WTC11 (cell line): ENCODE results near the gene SREBF1. TPM values are rescaled to one million over a fixed set of nuclear protein-coding genes. Genes with fewer than 3 reads are reported as not detected.

ENCODE experiments used
- ATAC-seq: fragments of 200-7000 bp; cut with Tn5 transposase; 2 replicates; pipeline ENCODE4 v1.10.0; 2021; ENCODE audit warnings: mild to moderate bottlenecking, moderate library complexity
- CTCF ChIA-PET: fragments of 300-600 bp; sonication (Branson Sonifier 250); formaldehyde crosslinking; loops from one replicate; lab custom pipeline; 2021; ENCODE audit warnings: antibody characterized with exemption; lab: Charles Lee
- POLR2A ChIA-PET: fragments of 350-600 bp; sonication (Branson Sonifier 250); formaldehyde crosslinking; loops from one replicate; lab custom pipeline; 2021; ENCODE audit warnings: antibody characterized with exemption; lab: Charles Lee
- DNase-seq: peaks from one replicate; pipeline ENCODE4 v3.0.0; 2021; ENCODE audit warnings: low spot score
- H3K27ac Mint-ChIP-seq: 2 replicates; pipeline ENCODE4 v1.8.0; 2021; ENCODE audit warnings: mixed read lengths
- H3K27me3 Mint-ChIP-seq: 2 replicates; pipeline ENCODE4 v1.8.0; 2021; ENCODE audit warnings: low read depth, mild to moderate bottlenecking, moderate library complexity, mixed read lengths
- H3K36me3 Mint-ChIP-seq: 2 replicates; pipeline ENCODE4 v1.8.0; 2021; ENCODE audit warnings: mixed read lengths
- H3K4me1 Mint-ChIP-seq: 2 replicates; pipeline ENCODE4 v1.8.0; 2022; ENCODE audit warnings: mixed read lengths
- H3K4me3 Mint-ChIP-seq: 2 replicates; pipeline ENCODE4 v1.8.0; 2021; ENCODE audit warnings: mild to moderate bottlenecking, moderate library complexity, mixed read lengths
- H3K9me3 Mint-ChIP-seq: 2 replicates; pipeline ENCODE4 v1.8.0; 2021; ENCODE audit warnings: mixed read lengths
- AFF4 ChIP-seq: sonication (generic); formaldehyde crosslinking; IDR thresholded peaks from 2 replicates; pipeline ENCODE4 v1.8.1; 2023; ENCODE audit warnings: mild to moderate bottlenecking, missing genetic modification reagents, borderline replicate concordance
- CDX4 ChIP-seq: fragments of 250-450 bp; sonication (Bioruptor Pico); IDR thresholded peaks from 2 replicates; pipeline ENCODE4 v1.9.0; 2021; ENCODE audit warnings: moderate library complexity, mild to moderate bottlenecking, inconsistent platforms, borderline replicate concordance
- ERG ChIP-seq: fragments of 250-450 bp; sonication (Bioruptor Pico); IDR thresholded peaks from 2 replicates; pipeline ENCODE4 v1.8.0; 2021; ENCODE audit warnings: mild to moderate bottlenecking
- FOXP4 ChIP-seq: sonication (generic); formaldehyde crosslinking; IDR thresholded peaks from 2 replicates; pipeline ENCODE4 v1.8.0; 2022; ENCODE audit warnings: mild to moderate bottlenecking, missing genetic modification reagents
- GTF2I ChIP-seq: fragments of 250-450 bp; sonication (Bioruptor Pico); conservative IDR thresholded peaks from 2 replicates; pipeline ENCODE4 v1.4.0; 2021; ENCODE audit warnings: mild to moderate bottlenecking
- MLX ChIP-seq: sonication (generic); formaldehyde crosslinking; IDR thresholded peaks from 2 replicates; pipeline ENCODE4 v1.8.1; 2023; ENCODE audit warnings: mild to moderate bottlenecking, missing genetic modification reagents, moderate library complexity
- RELA ChIP-seq: sonication (generic); formaldehyde crosslinking; IDR thresholded peaks from 2 replicates; pipeline ENCODE4 v1.8.1; 2022; ENCODE audit warnings: missing genetic modification reagents, mild to moderate bottlenecking, borderline replicate concordance
- TEAD1 ChIP-seq: sonication (generic); formaldehyde crosslinking; IDR thresholded peaks from 2 replicates; pipeline ENCODE4 v1.8.0; 2022; ENCODE audit warnings: mild to moderate bottlenecking, missing genetic modification reagents
- USF2 ChIP-seq: sonication (generic); formaldehyde crosslinking; IDR thresholded peaks from 2 replicates; pipeline ENCODE4 v1.8.1; 2023; ENCODE audit warnings: mild to moderate bottlenecking, missing genetic modification reagents, moderate library complexity
- total RNA-seq: library from RNA; stranded (reverse); gene quantifications from 3 replicates; pipeline ENCODE4 v1.2.3, GENCODE V29; 2021

SREBF1 gene
- total RNA-seq, 1 experiment from 2014 or later: 93.7 TPM

- H3K4me1 Mint-ChIP-seq: peaks cover 51% of the 10 kb centered on the region
Measured at GRCh38 chr17:17846003-17846402, 9.2 kb upstream of the SREBF1 start.

More at GRCh38 chr17:17846003-17846402, 9.2 kb upstream of the SREBF1 start:
- peaks cover 3% of the 10 kb centered on the region; the same call in 1 of the 2 replicates for H3K27me3 Mint-ChIP-seq
- DNase-seq: no peak
- ChIA-PET POLR2A (interaction anchor here (2.6 kb wide), 1 partner anchor 9 kb away, joined by 15 read pairs; the partner anchor contains the start of gene SREBF1), CTCF (interaction anchor here (0.5 to 2.1 kb wide), 7 partner anchors 14 to 272 kb away, joined by 3 to 11 read pairs (median 4); no protein-coding TSS in a partner anchor)
- H3K36me3 Mint-ChIP-seq: no peaks in the 10 kb centered on the region
- no peak overlapping the region for H3K4me3 Mint-ChIP-seq
- TF ChIP-seq FOXP4 (CRISPR knock-in tag): no peak
- no peak for TF ChIP-seq AFF4 (CRISPR knock-in tag)
- no peak for TF ChIP-seq CDX4
- TF ChIP-seq USF2 (CRISPR knock-in tag): no peak
- no peak for TF ChIP-seq RELA
- TF ChIP-seq MLX (CRISPR knock-in tag): no peak
- TF ChIP-seq TEAD1 (CRISPR knock-in tag): no peak
- no peak for TF ChIP-seq ERG
- TF ChIP-seq GTF2I (CRISPR knock-in tag): no peak
- no peaks in the 10 kb centered on the region for H3K9me3 Mint-ChIP-seq
- H3K27ac Mint-ChIP-seq: peak overlapping the region; percentile 41; the same call in 1 of the 2 replicates
- no peak for ATAC-seq
